GM19397 (cell line): ENCODE results near the gene OGFR.
A peak's percentile ranks its signal among the peaks of the same experiment; 100 is the strongest.

Experiments used
- ATAC-seq: cut with Tn5 transposase; IDR thresholded peaks from one replicate; pipeline ENCODE4 v1.9.1; 2021; ENCODE audit warnings: mild to moderate bottlenecking, moderate library complexity; ENCODE audit not compliant: unreplicated experiment

The OGFR gene

DNA sequence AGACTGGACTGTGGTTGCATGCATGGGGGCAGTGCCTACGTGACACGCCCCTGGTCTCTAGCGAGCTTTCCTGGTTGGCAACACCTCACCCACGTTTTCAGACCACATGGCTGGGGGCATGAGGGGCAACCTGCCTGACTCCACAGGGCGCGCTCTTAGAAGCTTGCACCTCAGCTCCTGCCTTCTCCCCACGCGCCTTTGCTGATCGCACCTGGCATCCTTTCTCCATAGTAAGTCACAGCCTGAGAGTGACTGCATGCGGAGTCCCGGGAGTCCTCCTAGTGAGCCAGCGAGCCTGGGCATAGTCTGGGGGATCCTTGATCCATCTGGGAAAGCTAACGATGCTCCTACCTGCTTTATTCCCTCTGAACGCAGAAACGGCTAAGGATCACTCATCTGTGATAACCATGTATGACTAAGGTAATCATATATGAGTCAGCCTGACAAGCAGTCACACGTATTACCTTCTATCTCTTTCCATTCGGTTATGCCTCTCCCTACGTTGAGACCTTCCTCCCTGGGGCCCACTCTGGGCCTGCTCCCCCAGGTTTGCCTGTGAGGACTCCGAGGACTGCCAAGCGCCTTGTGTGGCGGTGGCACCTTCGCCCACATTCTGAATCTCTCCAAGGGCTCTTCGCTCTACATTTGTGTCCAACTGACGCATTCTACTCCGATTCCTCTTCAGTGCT lies 52.4 kb downstream of the OGFR start:
- ATAC-seq = no peak

DNA sequence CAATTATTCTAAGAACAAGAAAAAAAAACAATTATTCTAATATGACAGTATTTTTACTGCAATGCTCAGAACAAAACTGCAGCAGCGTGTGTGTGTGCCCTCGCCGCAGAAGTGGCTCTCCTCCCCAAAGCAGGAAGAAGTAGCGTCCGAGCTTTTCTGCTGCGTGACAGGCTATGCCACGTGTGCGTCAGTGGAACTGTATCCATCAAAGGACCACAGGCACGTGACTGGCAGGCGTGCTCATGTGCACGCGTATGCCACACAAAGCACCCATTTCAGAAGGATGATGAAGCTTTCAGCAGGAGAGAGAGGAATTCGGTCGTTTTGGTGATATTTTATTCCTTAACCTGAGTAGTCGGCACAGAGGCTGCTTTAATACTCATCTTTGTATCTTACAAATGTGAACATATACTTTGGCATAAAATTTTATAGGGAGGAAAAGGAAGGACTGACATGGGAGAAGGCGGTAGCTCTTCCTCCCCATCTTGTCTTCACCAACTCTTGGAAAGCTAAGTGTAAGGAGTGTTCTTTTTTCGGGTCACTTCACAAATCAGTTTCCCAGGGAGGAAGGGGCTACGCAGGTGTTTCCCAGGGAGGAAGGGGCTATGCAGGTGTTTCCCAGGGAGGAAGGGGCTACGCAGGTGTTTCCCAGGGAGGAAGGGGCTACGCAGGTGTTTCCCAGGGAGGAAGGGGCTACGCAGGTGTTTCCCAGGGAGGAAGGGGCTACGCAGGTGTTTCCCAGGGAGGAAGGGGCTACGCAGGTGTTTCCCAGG lies 53.6 kb downstream of the OGFR start:
- ATAC-seq = no peak

DNA sequence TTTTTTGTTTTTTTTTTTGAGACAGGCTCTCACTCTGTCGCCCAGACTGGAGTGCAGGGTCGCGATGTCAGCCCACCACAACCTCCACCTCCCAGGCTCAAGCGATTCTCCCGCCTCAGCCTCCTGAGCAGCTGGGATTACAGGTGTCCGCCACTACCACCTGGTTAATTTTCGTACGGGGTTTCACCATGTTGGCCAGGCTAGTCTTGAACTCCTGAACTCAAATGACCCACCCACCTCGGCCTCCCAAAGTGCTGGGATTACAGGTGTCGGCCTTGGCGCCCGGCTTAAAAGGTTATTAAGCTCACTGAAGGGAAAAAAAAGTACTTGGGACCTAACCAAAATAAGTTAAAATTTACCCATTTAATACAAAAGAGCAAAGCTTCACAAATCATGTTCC lies 55.1 kb downstream of the OGFR start:
- ATAC-seq = no peak

DNA sequence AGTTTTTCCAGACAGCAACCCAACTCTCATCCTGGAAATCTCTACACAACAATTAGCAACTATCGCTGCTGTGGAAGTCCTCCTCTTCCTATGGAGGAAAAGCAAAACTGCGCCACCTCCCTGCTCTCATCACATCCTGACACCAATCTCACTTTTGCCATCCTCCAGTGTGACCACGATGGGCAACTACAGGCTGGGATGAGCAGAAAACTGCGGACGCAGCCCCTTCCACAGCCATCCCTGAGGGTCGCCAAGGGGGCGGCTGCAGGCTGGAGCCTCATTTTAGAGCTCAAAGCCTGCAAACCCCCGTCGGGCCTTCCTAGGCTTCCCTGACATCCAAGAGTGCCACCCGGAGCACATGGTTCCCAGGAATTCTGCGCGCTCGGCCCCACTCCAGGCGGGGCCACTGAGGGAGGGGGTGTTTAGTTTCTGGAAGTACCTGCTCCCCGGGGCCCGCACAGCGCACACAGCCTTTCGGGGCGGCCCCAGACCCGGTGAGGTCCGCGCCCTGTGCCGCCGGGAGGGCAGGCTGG lies 55.8 kb downstream of the OGFR start:
- no peak for ATAC-seq

DNA sequence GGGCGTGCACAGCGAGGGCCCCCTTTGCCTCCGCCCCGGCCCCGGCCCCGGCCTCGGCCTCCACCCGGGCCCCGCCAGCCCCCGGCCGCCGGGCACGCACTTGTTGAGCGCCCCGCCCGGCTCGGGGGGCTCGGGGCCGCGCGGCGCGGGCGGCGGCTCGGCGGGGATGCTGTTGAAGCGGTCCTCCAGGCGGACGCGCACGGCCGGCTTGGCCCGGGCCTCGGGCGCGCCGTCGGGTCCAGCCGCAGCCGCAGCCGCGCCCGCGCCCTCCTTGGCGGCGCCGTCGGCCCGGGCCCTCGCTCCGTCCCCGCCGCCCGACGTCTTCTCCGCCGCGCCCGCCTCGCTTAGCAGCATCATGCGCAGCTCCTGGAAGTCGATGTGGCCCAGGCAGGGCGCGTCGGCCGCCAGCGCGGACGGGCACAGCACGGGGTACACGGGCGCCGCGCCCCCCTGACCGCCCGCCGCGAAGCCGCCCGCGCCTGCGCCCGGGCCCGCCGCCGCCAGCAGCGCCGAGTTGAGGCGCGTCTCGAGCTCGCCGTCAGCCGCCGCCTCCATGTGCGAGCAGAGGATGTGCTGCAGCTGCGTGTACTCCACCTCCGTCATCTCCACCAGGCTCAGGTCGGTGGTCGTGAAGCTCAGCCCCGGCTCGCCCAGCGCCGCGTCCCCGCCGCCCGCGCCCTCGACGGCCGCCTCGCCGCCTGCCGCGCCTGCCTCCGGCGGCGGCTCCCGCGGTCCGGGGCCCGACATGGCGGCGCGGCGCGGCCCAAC lies 56.5 kb downstream of the OGFR start:
- ATAC-seq = peak; percentile 48

DNA sequence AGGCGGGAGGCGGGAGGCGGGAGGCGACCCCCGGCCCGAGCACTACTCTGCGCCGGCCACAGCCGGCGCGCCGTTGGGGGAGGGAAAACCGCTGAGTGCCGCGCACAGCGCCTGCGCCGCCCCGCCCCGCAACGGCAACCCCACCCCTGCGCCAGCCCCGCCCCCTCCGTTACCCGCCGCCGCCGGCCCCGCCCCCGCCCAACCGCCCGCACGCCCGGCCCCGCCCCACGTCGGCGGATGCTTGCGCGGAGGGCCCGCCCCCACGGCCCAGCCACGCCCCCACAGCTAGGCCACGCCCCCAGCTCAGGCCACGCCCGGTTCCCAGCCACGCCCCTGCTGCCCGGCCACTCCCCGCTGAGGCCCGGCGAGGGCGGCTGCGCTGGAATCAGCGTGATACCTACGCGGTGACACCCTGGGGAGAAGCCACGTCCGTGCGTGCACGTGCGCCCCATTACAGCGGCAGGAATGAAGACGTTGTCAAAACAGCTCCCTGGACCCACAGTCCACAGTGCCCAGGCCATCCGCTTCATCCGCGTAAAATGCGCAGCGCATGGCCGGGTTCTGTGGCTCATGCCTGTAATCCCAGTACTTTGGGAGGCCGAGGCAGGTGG lies 57.2 kb downstream of the OGFR start, which contains the start of gene TCFL5:
TCFL5 (minus strand) TSS at position 97 of the 611 bp plus-strand sequence. CDS start 152 bp downstream, outside the sequence.
- peak; percentile 66 for ATAC-seq
